ENCODE data around the gene AGTRAP. TPM values are rescaled to one million over a fixed set of nuclear protein-coding genes. Genes with fewer than 3 reads are reported as not detected.

Gene AGTRAP
- polyA plus RNA-seq, 3 donors: 420 to 938 (median 842) TPM

- no peaks in the 10 kb centered on the region for H3K36me3 Mint-ChIP-seq
- no peak for DNase-seq
- no peaks in the 10 kb centered on the region for H3K4me1 ChIP-seq (ENCODE audit: control insufficient read depth in 1 of 2, insufficient read depth in 2 of 2, low read length in 2 of 2)
- no peaks in the 10 kb centered on the region for H3K27me3 ChIP-seq (ENCODE audit: control insufficient read depth in 2 of 2, insufficient read depth in 2 of 2, low read length in 2 of 2)
- no peaks in the 10 kb centered on the region for H3K36me3 ChIP-seq (replicated peaks in 1 of 2; ENCODE audit: control insufficient read depth in 1 of 2, insufficient read depth in 2 of 2, low read length in 2 of 2)
- H3K4me1 Mint-ChIP-seq: peaks cover 4% of the 10 kb centered on the region
- no peak overlapping the region for H3K4me2 ChIP-seq (replicated peaks; ENCODE audit: extremely low read depth, low read length, poor library complexity, severe bottlenecking)
- H3K27ac ChIP-seq (ENCODE audit: low read depth in 1 of 2, low read length in 2 of 2): no peak overlapping the region
- H3K9me3 ChIP-seq (replicated peaks in 1 of 2; ENCODE audit: control insufficient read depth in 1 of 2, insufficient read depth in 1 of 2, low read length in 2 of 2): no peaks in the 10 kb centered on the region
- H3K4me3 Mint-ChIP-seq: no peak overlapping the region
- 81% methylated on average over 8 of the region's 11 CpGs for WGBS (ENCODE audit: insufficient coverage)
- no peak overlapping the region for H3K9ac ChIP-seq (ENCODE audit: insufficient read depth, low read length, poor library complexity, severe bottlenecking)
- H3K79me2 ChIP-seq (ENCODE audit: insufficient read depth, low read length): no peaks in the 10 kb centered on the region
- H3K4me3 ChIP-seq (replicated peaks in 1 of 3; ENCODE audit: low read depth in 2 of 3, low read length in 3 of 3): no peak overlapping the region
- no peaks in the 10 kb centered on the region for H4K20me1 ChIP-seq (ENCODE audit: insufficient read depth, low read length)
- intact Hi-C loops (cut with micrococcal nuclease): no loop called here
- H3K27me3 Mint-ChIP-seq (ENCODE audit: low read depth in 3 of 3): peaks cover 6 to 19% (median 16%) of the 10 kb centered on the region in 3 donors
- peaks cover 0 to 3% (median 0%) of the 10 kb centered on the region in 7 donors for H3K9me3 Mint-ChIP-seq
- TF ChIP-seq, protein P1, sequence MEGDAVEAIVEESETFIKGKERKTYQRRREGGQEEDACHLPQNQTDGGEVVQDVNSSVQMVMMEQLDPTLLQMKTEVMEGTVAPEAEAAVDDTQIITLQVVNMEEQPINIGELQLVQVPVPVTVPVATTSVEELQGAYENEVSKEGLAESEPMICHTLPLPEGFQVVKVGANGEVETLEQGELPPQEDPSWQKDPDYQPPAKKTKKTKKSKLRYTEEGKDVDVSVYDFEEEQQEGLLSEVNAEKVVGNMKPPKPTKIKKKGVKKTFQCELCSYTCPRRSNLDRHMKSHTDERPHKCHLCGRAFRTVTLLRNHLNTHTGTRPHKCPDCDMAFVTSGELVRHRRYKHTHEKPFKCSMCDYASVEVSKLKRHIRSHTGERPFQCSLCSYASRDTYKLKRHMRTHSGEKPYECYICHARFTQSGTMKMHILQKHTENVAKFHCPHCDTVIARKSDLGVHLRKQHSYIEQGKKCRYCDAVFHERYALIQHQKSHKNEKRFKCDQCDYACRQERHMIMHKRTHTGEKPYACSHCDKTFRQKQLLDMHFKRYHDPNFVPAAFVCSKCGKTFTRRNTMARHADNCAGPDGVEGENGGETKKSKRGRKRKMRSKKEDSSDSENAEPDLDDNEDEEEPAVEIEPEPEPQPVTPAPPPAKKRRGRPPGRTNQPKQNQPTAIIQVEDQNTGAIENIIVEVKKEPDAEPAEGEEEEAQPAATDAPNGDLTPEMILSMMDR (IDR thresholded peaks at IDR 0.05): no peak
- no peak overlapping the region for H3K27ac Mint-ChIP-seq
- no peak overlapping the region for H2AFZ ChIP-seq (ENCODE audit: insufficient read depth, low read depth, low read length, poor library complexity, severe bottlenecking)
These were observed 22.8 kb upstream of the AGTRAP start for GRCh38 chr1:11713095-11713494.

GRCh38 chr1:11714831-11715575 is 20.9 kb upstream of the AGTRAP start:
- Mint-ChIP-seq H3K27ac (no peak overlapping the region), H3K4me1 (peaks cover 13% of the 10 kb centered on the region), H3K36me3 (no peaks in the 10 kb centered on the region), H3K27me3 (ENCODE audit: low read depth in 3 of 3) (peaks cover 3 to 10% (median 5%) of the 10 kb centered on the region in 3 donors), H3K9me3 (peaks cover 0 to 3% (median 0%) of the 10 kb centered on the region in 7 donors), H3K4me3 (no peak overlapping the region)
- no peak overlapping the region for H2AFZ ChIP-seq (ENCODE audit: insufficient read depth, low read depth, low read length, poor library complexity, severe bottlenecking)
- intact Hi-C loops (cut with micrococcal nuclease): loop anchor here in 1 of 2 donors (5.0 kb wide), 2 partner anchors 43 to 63 kb away; partner anchors contain the start of genes FBXO2 and FBXO44
- H3K4me3 ChIP-seq (replicated peaks in 1 of 3; ENCODE audit: low read depth in 2 of 3, low read length in 3 of 3): no peak overlapping the region
- no peaks in the 10 kb centered on the region for H3K36me3 ChIP-seq (replicated peaks in 1 of 2; ENCODE audit: control insufficient read depth in 1 of 2, insufficient read depth in 2 of 2, low read length in 2 of 2)
- no peaks in the 10 kb centered on the region for H3K27me3 ChIP-seq (ENCODE audit: control insufficient read depth in 2 of 2, insufficient read depth in 2 of 2, low read length in 2 of 2)
- no peak overlapping the region for H3K4me2 ChIP-seq (replicated peaks; ENCODE audit: extremely low read depth, low read length, poor library complexity, severe bottlenecking)
- H3K79me2 ChIP-seq (ENCODE audit: insufficient read depth, low read length): peaks cover 3% of the 10 kb centered on the region
- no peaks in the 10 kb centered on the region for H4K20me1 ChIP-seq (ENCODE audit: insufficient read depth, low read length)
- H3K9me3 ChIP-seq (replicated peaks in 1 of 2; ENCODE audit: control insufficient read depth in 1 of 2, insufficient read depth in 1 of 2, low read length in 2 of 2): no peaks in the 10 kb centered on the region
- WGBS (ENCODE audit: insufficient coverage): 92% methylated on average over 16 of the region's 24 CpGs
- peaks cover 15 to 18% of the 10 kb centered on the region in 2 donors for H3K4me1 ChIP-seq (ENCODE audit: control insufficient read depth in 1 of 2, insufficient read depth in 2 of 2, low read length in 2 of 2)
- TF ChIP-seq, protein P1 (IDR thresholded peaks at IDR 0.05): no peak
- DNase-seq: no peak
- H3K9ac ChIP-seq (ENCODE audit: insufficient read depth, low read length, poor library complexity, severe bottlenecking): no peak overlapping the region
- H3K27ac ChIP-seq (ENCODE audit: low read depth in 1 of 2, low read length in 2 of 2): no peak overlapping the region

All from CD14-positive monocyte (primary cell).